HS-5 (cell line): Measurements from ENCODE around the gene LMX1A.
A peak's percentile ranks its signal among the peaks of the same experiment; 100 is the strongest.

Experiments
- DNase-seq: peaks from one replicate; pipeline ENCODE4 v3.0.0-alpha.2; 2012; ENCODE audit warnings: low read depth

Gene LMX1A

DNA sequence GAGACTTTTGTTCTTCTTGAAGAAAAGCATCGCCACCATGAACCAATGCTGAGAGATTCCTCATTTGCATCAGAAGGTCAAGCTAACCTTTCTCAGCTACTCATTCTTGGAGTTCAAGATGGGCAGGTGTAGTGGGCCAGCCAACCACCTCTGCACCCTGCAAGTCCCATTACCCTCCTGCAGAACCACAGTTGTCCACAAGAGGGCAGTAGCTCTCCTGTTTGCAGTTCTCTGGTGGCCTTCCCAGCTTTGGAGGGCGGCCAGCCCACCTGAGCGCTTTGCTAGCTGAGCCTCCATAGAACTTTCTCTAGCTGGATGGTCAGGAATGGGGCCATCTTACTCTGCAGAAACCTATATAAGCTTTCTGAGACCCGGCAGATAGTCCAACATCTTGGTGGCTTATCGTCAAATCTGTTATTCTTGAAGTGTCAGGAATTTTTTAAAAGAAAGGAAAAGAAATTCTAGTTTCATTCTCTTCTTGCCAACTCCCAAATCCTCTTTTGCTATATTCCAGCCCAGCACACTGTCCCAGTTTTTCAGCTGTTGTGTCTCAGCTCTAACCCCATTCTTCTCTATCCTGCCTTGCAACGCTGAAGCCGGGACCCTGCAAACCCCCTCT, 11.0 kb upstream of the LMX1A start:
- no peak for DNase-seq

DNA sequence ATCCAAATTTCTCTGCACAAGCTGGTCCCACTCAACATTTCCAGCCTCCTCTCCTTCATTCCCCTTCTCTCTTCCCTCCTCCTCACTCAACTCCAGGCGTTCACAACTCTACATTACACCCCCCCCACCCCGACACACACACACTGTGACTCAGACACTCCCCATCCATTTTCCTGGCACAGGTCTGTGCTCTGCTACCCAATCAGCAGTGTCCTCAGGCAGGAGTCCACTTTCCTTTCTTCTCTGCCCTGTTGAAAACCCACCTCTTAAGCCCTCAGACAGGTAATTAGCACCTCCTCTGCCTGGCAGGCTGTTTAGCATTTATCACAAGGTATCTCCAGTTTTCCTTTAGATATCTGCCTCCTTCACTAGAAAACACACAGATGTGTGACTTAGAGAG, 8.8 kb upstream of the LMX1A start:
- no peak for DNase-seq

DNA sequence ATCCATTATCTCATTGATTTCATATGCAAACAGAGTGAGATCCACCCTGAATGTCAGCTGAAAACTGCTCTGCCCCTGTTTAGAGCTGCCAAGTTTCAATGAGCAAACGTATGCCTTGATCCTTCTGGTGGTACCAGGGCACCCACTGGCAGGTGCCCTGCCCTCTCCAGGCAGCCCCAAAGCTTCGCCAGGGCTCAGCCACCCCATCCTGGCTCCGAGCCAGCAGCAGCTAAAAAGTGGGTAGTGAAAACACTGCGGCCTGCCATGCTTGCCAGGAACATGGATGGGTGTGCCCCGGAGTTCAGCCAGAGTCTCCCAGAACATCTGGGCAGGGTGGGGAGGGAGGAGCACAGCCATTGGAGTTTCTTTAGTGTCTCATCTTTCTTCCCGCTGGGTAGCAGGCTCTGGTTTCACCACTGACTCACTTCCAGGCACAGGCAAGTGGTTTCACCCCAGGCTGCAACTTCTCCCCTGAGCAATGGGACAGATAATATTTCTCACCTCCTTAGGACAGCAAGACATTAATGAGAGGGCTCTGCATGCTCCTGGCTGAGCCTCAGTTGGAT, 8.1 kb upstream of the LMX1A start:
- peak; percentile 23 for DNase-seq

DNA sequence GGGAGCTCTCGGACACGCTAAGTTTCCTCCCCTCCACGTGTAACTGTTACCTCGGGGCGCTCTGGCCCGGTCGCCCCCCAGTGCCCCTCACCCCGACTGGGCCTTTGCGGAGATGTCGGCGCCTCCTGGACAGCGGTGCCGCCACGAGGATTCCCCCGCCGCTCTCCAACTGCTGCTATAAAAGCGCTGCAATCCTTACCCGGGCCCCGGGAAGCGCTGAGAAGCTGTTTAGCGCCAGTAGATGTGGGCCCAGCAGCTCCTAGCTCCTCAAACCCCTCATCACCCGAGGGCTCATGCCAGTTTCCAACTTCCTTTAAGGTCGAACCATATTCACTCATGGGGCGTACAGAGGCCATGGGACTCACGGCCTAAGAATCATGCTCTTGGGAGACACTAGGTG, 361 bp upstream of the LMX1A start:
- DNase-seq, result no peak

DNA sequence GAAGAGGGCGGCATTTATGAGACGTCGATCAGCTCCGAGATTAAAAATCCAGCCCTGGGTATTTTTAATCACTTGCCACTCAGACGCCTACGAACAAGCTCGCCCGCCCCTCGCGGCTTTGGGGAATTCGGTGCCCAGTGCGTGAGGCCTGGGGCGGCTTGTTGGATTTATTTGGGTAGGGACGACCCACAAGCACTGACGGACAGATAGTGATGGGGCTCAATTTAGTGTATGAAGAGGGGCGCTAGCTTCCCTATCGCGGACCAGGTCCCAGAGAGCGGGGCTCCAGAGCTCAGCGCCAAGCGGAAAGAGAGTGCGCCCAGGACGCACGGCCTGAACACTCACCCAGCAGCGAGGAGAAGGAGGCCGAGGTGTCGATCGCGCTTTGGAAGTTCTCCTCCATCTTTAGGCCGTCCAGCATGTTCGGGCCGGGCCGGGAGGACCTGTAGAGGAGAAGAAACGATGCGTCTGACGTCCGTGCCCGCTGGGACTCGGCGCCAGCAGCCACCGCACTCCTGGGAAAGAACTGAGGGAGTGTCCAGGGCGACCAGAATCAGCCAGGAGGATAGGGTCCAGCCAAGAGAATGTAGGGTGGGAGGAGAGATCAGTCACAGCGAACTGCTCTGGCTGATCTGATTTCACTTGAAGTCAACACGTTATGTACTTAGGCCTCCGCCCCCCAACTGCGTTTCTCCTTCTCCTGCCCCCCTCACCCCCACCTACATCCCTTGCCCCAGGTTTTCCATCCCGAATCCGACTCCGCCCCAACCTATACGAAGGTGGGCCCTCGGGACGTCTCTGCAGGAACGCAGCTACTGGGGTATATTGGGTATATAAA, 1.2 kb downstream of the LMX1A start:
- DNase-seq, result no peak

DNA sequence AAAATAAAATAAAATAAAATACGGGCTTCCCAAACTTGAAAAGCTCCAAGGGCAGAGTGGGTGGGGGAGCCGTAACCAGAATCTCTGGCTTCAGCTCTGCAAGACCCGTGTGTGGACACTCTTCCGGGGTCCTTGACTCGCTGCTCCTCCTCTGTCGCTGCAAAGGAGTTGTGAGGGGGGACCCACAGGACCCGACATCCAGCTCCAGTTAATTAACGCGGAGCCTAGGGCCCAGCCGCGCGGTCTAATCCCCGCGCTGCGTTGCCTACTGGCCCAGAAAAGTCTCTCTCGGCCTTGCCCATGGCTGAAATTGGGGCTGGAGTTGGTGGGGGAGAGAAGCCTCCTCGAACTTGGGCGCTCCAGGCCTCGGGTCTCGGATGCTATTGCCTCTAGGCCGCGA, 1.8 kb downstream of the LMX1A start:
- no peak for DNase-seq

DNA sequence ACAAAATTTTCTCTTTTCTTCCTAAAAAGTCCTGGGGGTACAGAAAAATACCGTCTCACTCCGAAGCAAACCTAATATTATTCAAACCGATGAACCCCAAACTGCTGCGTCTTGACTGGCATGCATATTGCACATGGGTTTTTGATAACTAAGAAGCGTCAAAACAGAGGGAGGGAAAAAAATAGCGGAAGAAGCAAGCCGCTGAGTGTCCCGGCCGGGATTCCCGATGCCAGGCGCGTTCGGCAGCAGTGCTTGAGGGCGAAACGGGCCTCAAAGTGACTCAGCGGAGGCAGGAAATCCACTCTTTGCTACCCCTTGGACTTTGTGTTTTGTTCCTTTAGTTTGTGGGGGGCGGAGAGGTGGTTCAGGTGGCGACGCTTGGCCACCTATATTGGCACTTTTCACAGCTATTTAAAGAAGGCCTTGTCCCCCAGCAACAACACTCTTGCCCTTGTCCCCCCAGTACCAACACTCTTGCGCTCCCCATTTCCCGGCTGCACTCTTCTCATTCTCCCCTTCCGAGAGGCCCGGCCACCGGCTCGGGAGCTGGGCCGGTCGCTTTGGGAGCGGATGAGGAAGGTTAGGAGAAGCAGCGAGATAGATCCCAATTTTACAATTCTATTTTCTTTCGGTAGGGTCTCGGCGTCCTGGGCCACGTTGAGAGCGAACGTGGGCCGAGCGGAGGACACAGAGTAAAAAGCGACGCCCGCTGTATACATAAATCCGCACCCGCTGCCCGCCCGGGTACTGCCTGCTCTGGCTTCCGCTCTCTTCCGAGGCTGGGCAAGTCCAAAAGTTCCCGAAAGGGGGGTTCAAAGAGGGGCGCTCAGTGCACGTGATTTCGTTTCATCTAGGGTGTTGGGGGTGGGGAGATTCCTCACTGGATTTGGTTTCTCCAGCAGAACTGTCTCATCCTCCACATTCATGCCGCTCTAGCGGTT, 2.5 kb downstream of the LMX1A start:
- no peak for DNase-seq

DNA sequence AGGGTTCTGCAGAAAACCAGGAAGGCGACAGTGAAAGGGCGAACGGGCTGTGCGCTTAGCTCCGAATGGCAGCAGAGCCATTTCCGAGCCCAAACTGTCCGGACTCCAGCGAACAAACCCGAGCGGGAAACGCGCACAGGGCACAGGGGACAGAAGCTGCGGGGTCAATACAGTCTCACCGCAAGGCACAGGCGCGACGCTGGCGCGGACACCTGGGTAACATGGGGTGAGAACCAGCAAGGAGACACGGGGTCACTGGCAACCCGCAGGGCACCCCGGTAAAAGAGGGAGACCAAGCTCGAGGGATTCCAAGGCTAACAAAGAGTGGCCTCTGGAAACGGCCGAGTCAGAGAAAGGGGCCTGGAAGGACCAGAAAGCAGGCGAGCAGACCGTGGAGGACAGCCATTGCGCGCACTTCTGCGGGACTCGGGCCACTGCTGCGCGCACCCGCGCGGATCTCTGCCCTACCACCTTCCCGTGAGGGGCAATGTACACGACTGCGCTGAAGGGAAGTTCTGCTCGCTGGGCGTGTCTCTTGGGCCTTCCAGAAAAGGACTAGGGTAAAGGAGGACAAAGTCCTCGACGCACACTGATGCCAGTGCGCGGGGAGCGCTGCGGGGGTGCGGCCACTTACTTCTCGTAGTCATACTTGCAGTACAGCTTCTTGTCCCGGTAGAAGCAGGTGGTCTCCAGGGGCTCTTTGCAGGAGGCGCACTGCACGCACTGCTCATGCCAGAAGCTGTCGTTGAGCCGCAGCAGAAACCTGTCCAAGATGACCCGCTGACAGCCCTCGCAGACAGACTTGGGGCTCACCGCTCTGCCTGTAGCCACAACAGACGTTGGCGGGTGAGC, 3.8 kb downstream of the LMX1A start:
- DNase-seq, result no peak

DNA sequence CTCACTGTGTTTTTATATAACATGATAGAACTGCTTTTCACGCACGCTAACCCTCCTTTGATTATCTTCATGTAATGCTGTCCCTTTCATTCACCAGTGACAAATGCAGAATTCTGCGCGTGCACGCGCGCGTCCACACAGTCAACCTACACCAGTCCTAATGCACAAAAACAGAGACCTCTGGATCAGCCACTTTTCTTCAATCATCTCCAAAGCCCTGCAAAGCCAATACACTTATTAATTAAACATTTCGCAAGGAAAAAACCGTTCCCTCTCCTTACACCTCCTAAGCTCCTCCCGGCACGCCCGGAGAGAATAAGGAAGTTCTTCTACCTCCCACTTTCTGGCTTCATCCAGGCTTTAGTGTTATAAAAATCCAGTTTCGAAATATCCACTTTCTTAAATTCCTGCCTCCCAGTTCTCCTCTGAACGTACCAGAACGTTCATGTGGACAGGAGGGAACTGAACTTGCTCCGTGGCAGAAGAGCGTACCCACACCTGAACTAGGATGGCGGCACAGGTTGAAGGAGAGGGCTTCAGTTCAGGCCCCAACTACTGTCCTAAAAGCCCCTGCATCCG, 4.6 kb downstream of the LMX1A start:
- no peak for DNase-seq

DNA sequence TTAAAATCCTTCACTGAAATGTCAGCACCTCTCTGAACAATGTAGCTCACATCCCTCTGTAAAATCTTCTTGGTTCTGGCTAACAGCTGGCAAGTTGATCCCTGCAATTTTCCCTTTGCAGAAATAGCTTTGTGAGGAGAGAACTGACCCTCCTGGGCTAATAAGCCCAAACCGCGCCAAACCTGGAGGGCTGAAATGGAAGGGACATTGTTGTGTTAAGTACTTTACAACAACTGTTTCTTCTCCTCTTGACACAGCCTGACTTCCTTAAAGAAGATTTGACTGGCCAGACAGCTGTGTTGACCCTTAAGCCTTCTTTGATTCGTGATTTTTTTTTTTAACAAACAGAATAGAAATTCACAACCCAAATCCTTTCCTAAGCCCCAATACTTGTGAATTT, 5.7 kb downstream of the LMX1A start:
- no peak for DNase-seq

DNA sequence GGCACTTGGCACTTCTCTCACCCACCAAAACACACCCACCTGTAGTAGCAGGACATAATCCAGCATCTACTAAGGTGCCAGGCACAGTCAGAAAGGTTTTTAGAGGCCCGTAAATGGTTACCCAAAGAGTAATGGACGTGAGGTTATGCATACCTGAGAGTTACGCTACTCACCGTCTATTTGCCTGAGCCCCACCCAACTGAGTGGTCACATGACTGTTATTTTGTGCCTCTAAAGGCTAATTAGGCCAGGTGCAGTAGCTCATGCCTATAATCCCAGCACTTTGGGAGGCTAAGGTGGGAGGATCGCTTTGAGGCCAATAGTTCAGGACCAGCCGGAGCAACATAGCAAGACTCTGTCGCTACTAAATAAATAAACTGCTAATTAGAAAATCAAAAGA, 11.0 kb downstream of the LMX1A start:
- DNase-seq, result no peak

DNA sequence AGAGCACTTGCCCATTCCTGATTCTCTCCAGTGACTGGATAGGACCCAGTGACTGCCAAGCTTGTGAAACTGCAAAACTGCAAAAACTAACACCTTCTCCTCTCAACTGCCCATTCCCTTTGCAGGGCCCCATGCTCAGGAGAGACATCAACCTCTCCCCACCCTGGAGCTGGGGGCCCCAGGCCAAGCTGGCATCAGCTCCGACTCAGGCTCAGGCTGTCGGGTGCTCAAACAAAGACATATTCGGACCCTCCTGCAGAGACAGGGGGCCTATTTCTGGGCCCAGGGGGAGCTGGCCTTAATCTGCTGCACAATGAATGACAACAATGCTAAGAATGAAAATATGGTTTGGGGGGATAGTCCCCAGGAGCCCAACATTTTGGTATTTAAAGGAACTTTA, 11.8 kb downstream of the LMX1A start:
- no peak for DNase-seq

DNA sequence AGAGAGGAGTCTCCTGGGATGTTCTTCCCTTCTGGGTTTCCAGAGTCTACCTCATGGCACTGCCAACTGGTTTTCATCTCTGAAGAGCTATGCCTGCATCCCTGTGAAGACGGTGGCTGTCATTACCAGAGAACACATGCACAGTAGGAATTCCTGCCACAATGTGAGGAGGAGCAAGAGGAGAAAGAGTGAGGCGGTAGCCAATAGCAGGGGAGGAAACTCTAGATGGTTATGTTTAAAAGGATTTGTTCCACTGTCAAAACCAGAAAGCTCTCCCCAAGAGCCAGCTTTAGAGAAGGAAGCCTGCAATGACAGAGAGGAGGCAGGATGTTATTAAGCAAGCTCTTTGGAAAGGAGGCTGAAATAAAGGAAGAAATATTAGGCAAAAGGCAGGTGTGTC, 12.3 kb downstream of the LMX1A start:
- DNase-seq, result no peak

DNA sequence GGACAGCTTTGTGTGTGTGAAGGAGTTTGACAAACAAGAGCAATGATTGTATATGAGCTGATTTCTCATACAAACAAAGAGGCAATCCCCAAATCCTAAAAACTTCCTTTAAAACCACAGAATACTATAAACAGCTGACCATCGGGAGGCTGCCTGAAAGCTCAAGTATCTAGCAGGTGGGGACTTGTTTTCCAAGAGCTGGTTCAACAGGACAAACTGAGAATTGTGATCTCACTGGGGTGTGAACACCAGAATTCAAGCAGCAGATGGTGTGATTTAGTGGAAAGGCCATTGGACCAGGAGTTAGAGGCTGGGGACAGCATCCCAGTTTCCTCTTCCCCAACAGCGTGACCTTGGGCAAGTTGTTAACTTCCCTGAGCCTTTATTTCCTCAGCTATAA, 13.9 kb downstream of the LMX1A start:
- DNase-seq, result no peak

DNA sequence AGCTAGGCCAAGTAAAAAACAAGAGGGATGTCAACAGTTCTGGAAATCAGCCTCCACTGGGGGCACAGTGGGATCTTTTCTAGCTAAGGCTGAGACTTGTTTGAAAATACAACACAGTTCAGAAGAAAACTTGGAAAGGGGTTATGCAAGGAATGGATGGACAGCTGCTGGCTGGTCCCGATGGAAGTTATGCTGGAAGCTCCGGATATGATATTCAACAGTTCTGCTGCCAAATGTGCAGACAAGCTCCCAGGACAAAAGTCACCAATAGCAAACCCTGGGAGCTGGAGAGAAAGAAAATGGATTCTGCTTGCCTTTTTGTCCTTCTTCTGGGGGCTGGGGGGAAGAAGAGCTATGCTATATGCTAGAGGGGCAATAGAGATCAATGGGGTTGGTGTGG, 14.3 kb downstream of the LMX1A start:
- no peak for DNase-seq

DNA sequence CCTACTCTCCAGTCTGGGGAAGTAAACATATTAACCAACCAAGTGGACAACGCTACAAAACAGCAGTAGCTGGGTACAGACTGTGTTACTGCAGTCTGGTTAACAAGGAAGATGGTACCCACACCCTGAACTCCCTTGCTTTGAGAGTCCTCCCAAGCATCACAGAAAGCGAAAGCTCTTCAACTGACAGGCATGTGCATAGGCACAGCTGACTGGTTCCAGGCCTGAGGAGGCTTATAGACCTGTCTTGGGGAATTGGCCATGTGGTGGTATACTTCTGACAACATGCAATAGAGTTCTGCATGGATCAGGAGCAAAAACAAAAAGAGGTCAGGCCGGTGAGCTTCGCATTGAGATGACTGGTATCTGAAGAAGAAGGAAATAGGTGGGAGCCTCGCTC, 17.4 kb downstream of the LMX1A start:
- DNase-seq, result no peak

DNA sequence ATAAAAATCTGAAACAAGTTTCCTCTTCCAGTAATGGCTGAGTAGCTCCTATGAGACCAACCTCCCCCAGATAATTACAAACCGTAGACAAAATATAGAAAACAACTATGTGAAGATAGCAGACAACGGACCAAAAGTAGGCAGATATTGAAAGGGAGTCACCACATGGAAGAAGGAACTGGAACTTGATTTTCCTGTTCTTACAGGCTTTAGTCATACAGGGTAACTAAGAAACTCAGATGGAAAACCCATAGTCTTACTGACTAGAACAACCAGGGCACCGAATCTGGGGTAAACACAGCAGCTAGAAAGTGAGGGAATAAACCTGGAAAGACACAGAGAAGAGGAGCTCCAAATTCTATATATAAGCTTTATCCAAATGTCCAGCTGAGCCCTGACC, 26.0 kb downstream of the LMX1A start:
- no peak for DNase-seq

DNA sequence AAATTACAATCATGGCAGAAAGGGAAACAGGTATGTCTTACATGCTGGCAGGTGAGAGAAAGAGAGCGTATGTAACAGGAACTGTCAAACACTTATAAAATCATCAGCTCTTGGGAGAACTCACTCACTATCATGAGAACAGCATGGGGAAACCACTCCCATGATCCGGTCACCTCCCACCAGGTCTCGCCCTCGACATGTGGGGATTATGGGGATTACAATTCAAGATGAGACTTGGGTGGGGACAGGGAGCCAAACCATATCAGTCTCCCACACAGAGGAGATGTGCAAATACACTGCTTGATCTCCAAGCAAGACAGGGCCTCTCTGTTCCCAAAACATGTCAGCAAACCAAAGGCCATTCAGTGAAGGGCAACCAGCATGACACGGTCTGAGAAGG, 27.4 kb downstream of the LMX1A start:
- no peak for DNase-seq

DNA sequence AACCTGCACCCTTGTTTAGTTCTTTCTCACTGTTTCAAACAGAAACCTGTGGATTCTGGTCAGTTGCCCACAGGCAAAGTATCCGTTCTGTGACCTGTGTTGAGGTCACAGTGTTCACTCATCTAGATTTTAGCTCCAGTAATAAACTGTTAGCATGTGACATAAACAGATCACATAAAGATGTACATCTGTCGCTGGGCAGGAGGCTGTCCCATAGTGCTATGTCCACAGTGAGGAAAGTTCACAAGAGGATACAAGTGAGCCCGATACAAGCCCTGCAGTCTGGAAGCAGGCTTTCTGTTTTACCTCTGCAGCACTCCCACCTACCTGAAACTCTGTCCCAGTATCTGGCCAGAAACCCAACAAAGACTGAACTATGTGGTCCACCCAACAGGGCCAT, 28.4 kb downstream of the LMX1A start:
- no peak for DNase-seq

DNA sequence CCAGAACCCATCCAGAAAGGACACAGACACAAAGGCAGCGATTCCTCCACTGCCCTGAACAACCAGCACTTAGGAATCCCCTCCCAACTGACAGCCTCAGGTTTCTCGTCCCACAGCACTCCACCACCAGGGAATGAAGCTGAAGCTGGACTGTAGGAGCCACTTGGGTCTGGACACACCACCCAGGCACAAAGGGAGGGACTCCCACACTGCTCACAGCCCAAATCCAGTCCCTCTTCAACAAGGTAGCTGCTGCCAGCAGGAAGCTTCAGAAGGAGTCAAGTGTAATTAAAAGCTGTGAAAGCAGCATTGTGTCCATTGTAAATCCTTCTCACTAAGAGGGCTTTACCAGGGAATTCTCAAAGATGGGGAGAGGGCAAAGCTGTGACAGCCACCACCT, 29.0 kb downstream of the LMX1A start:
- DNase-seq, result no peak
